Mucosa of stomach (tissue), 1 donor: ENCODE results near the gene HLA-DRA.

Experiments used
- H3K27me3 ChIP-seq: one replicate; pipeline ENCODE4 v1.7.0; 2013; ENCODE audit warnings: mild to moderate bottlenecking, low read length; ENCODE audit not compliant: control insufficient read depth, insufficient read depth
- H3K36me3 ChIP-seq: one replicate; pipeline ENCODE4 v1.7.0; 2013; ENCODE audit warnings: low read length; ENCODE audit not compliant: control insufficient read depth, insufficient read depth
- H3K4me1 ChIP-seq: one replicate; pipeline ENCODE4 v1.7.0; 2013; ENCODE audit warnings: mild to moderate bottlenecking, low read length; ENCODE audit not compliant: control insufficient read depth, insufficient read depth
- H3K4me3 ChIP-seq: one replicate; pipeline ENCODE4 v1.7.0; 2013; ENCODE audit warnings: low read length
- H3K9ac ChIP-seq: one replicate; pipeline ENCODE4 v1.7.0; 2013; ENCODE audit warnings: mild to moderate bottlenecking, low read length, moderate library complexity
- H3K9me3 ChIP-seq: one replicate; pipeline ENCODE4 v1.7.0; 2013; ENCODE audit warnings: mild to moderate bottlenecking, low read length, moderate library complexity; ENCODE audit not compliant: control insufficient read depth
- donor health status: Pancreatic carcinoma.

HLA-DRA gene

DNA sequence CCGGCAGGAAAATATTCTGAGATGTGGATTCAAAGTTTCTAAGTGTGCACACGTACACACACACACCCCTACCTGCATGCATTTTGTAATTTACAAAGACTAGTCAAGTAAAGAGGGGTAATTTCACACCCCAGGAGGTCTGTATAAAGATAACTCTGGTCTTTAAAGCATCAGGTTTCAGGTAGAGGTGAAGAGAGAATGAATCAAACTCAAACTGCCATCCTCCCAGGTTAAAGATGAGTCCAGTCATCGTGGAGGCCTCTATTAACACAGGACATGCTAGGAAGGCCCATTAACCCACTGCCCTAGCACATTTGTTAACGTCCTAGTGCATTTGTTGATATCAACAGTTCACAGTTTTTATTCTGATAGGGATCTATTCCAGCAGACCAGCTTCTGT, 3.5 kb upstream of the HLA-DRA start:
- Histone ChIP-seq H3K9me3 (no peaks in the 10 kb centered on the region), H3K36me3 (no peaks in the 10 kb centered on the region), H3K4me3 (no peak overlapping the region), H3K4me1 (no peaks in the 10 kb centered on the region), H3K9ac (no peak overlapping the region), H3K27me3 (no peaks in the 10 kb centered on the region)

DNA sequence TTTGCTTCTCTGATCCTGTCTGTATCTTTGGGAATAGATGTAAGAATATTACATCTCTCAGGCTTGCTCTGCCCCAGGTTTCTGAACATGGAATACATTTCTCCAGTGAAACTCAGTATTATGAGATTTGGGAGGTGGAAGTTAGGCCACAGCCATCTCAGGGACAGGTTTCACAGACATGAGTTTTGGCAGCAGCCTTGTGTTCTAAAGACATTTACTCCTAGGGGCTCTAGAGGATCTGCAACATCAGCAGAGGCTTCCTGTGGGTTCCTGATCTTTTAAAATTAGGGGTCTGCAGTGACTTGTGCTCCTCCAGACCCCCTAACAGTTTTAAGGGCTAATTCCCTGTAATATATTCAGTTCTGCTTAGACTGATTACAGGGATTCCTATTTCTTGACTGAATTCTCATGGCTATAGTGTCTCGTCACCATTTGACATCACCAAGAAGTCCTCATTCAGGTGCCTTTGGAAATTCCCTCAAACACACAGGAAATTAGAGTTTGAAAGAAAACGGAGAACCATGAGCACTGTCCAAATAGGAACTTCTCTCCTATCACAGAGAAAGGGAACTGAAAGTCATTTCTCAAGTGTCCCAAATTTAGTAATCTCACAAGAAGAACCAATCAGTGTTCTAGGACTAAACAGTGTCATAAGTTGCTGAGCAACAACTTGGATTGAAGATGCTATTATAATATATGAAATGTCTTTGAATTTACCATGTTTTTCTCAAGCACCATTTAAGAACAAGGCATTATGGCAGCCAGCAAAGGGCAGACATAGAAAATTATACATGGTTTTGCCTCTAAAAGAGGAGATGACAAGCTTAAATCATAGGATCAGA, 2.5 kb upstream of the HLA-DRA start:
- H3K4me1 ChIP-seq = no peaks in the 10 kb centered on the region
- H3K36me3 ChIP-seq = no peaks in the 10 kb centered on the region
- no peaks in the 10 kb centered on the region for H3K9me3 ChIP-seq
- H3K9ac ChIP-seq = no peak overlapping the region
- no peak overlapping the region for H3K4me3 ChIP-seq
- H3K27me3 ChIP-seq = no peaks in the 10 kb centered on the region

GRCh38 chr6:32439139-32439538, 548 bp upstream of the HLA-DRA start:
- no peak overlapping the region for H3K9ac ChIP-seq
- H3K27me3 ChIP-seq = no peaks in the 10 kb centered on the region
- peak overlapping the region; percentile 48 for H3K4me3 ChIP-seq
- no peaks in the 10 kb centered on the region for H3K4me1 ChIP-seq
- H3K9me3 ChIP-seq = no peaks in the 10 kb centered on the region
- no peaks in the 10 kb centered on the region for H3K36me3 ChIP-seq

GRCh38 chr6:32442243-32442667, 2.6 kb downstream of the HLA-DRA start:
- H3K4me3 ChIP-seq = no peak overlapping the region

DNA sequence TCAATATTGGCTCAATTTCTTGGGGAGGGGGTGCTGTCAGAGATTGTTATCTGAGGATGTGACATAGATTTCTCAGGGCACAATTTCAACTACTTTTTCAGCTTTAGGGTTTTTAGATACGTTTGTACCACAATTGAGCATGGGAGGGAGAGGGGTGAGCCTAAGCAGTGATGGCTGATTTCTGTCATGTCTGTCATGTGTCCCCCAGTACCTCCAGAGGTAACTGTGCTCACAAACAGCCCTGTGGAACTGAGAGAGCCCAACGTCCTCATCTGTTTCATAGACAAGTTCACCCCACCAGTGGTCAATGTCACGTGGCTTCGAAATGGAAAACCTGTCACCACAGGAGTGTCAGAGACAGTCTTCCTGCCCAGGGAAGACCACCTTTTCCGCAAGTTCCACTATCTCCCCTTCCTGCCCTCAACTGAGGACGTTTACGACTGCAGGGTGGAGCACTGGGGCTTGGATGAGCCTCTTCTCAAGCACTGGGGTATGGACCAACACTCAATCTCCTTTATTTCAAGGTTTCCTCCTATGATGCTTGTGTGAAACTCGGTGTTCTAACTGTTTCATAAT, 3.4 kb downstream of the HLA-DRA start:
- H3K27me3 ChIP-seq = no peaks in the 10 kb centered on the region
- no peaks in the 10 kb centered on the region for H3K9me3 ChIP-seq
- no peaks in the 10 kb centered on the region for H3K36me3 ChIP-seq
- no peak overlapping the region for H3K9ac ChIP-seq
- H3K4me1 ChIP-seq = no peaks in the 10 kb centered on the region
- H3K4me3 ChIP-seq = no peak overlapping the region

More at GRCh38 chr6:32442243-32442667, 2.6 kb downstream of the HLA-DRA start:
- Histone ChIP-seq H3K27me3 (no peaks in the 10 kb centered on the region), H3K4me1 (no peaks in the 10 kb centered on the region), H3K36me3 (no peaks in the 10 kb centered on the region), H3K9me3 (no peaks in the 10 kb centered on the region), H3K9ac (no peak overlapping the region)

GRCh38 chr6:32444433-32444832, 4.7 kb downstream of the HLA-DRA start:
- H3K27me3 ChIP-seq = no peaks in the 10 kb centered on the region

DNA sequence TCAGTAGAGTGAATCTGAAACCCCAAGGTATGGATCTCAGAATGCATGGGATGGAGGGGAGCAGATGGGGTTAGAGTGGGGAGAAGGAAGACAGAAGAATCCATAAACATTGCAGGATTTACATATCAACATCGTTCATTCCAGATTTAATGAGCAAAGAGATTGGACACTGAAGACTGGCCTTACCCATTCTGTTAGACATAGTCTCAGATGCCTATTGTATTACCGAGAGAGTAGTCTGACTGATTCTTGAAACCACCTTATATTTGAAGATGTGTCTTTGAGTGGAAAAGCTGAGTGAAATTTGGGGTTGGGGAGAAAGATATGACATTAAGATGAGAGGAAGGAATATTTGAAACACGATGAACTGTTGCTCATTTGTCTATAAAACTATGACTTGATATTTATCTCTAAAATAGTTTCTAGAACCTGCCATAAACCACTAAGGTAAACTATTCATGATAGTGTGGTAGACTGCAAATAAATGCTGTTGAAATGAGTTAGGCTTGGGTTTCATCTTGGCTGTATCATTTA, 5.7 kb downstream of the HLA-DRA start:
- H3K9me3 ChIP-seq = no peaks in the 10 kb centered on the region
- H3K9ac ChIP-seq = no peak overlapping the region
- no peaks in the 10 kb centered on the region for H3K4me1 ChIP-seq
- H3K27me3 ChIP-seq = no peaks in the 10 kb centered on the region
- H3K36me3 ChIP-seq = no peaks in the 10 kb centered on the region
- no peak overlapping the region for H3K4me3 ChIP-seq

More at GRCh38 chr6:32444433-32444832, 4.7 kb downstream of the HLA-DRA start:
- no peaks in the 10 kb centered on the region for H3K36me3 ChIP-seq
- no peaks in the 10 kb centered on the region for H3K9me3 ChIP-seq
- H3K4me3 ChIP-seq = no peak overlapping the region
- no peak overlapping the region for H3K9ac ChIP-seq
- H3K4me1 ChIP-seq = no peaks in the 10 kb centered on the region

DNA sequence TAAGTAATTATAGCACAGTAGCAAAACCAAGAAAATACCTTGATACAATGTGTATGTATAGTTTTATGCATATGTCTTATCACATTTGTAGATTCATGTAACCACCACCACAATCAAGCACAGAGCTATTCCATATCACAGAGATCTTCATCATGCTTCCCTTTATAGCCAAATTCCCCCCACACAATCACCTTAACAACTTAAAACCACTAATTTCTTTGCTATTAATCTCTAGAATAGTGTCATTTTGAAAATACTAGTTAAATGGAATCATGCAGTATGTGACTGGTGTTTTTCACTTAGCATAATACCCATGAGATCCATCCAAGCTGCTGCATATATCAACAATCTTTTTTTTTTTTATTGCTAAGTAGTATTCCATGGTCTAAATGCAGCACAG, 8.2 kb downstream of the HLA-DRA start:
- H3K4me1 ChIP-seq = no peaks in the 10 kb centered on the region
- H3K9ac ChIP-seq = no peak overlapping the region
- H3K9me3 ChIP-seq = no peaks in the 10 kb centered on the region
- no peaks in the 10 kb centered on the region for H3K27me3 ChIP-seq
- no peak overlapping the region for H3K4me3 ChIP-seq
- H3K36me3 ChIP-seq = no peaks in the 10 kb centered on the region

DNA sequence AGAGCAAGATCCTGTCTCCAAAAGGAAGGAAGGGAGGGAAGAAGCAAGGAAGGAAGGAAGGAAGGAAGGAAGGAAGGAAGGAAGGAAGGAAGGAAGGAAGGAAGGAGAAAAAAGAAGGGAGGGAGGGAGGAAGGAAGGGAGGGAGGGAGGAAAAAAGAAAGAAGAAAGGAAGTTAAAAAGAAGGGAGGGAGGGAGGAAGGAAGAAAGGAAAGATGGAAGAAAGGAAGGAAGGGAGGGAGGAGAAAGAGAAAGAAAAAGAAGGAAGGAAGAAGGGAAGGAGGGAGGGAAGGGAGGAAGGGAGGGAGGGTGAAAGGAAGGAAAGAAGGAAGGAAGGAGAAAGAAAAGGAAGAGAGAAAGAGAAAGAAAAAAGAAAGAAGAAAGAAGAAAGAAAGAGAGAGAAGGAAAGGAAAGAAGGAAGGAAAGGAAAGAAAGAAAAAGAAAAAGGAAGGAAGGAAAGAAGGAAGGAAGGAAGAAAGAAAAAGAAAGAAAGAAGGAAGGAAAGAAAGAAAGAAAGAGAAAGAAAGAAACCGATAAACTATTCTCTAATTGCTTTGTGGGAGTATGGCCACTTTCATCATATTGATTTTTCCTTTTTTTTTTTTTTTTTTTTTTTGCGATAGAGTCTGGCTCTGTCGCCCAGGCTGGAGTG, 9.5 kb downstream of the HLA-DRA start:
- Histone ChIP-seq H3K4me1 (no peaks in the 10 kb centered on the region), H3K4me3 (no peak overlapping the region), H3K9ac (no peak overlapping the region), H3K27me3 (no peaks in the 10 kb centered on the region), H3K9me3 (no peaks in the 10 kb centered on the region), H3K36me3 (no peaks in the 10 kb centered on the region)

GRCh38 chr6:32457054-32457453, 17.4 kb downstream of the HLA-DRA start:
- Histone ChIP-seq H3K36me3 (no peaks in the 10 kb centered on the region), H3K27me3 (peaks cover 10% of the 10 kb centered on the region), H3K4me3 (no peak overlapping the region), H3K4me1 (no peaks in the 10 kb centered on the region), H3K9me3 (no peaks in the 10 kb centered on the region), H3K9ac (no peak overlapping the region)

- no peak overlapping the region for H3K9ac ChIP-seq
- peaks cover 10% of the 10 kb centered on the region for H3K27me3 ChIP-seq
- no peaks in the 10 kb centered on the region for H3K9me3 ChIP-seq
- H3K36me3 ChIP-seq = no peaks in the 10 kb centered on the region
- H3K4me1 ChIP-seq = no peaks in the 10 kb centered on the region
- no peak overlapping the region for H3K4me3 ChIP-seq
Observed at GRCh38 chr6:32459781-32460424, 20.2 kb downstream of the HLA-DRA start.
